Ascending aorta (tissue), 2 donors: ENCODE data around the gene SFXN1. TPM values are rescaled to one million over a fixed set of nuclear protein-coding genes. Genes with fewer than 3 reads are reported as not detected.
"Not testable (repeated sequence)": the region's sequence is repeated elsewhere in the genome, so short reads cannot be mapped to it uniquely, and the experiment has no call there.

Experiments used
- DNase-seq, 2 donors: peaks; one replicate each; pipeline ENCODE4 v3.0.0-alpha.2; 2019; ENCODE audit warnings: low spot score in 2 of 2
- H3K27ac ChIP-seq, 2 donors: fragments of 200-600 bp; sonication (generic); one replicate each; pipeline ENCODE4 v1.5.1; 2016 to 2017; ENCODE audit warnings: mild to moderate bottlenecking in 1 of 2
- H3K27me3 ChIP-seq: fragments of 200-600 bp; sonication (generic); one replicate; pipeline ENCODE4 v1.5.1; 2017
- H3K36me3 ChIP-seq, 2 donors: fragments of 200-600 bp; sonication (generic); one replicate each; pipeline ENCODE4 v1.5.1; 2016
- H3K4me1 ChIP-seq, 2 donors: fragments of 200-600 bp; sonication (generic); one replicate each; pipeline ENCODE4 v1.5.1; 2016 to 2017; ENCODE audit warnings: mild to moderate bottlenecking in 1 of 2
- H3K4me3 ChIP-seq, 2 donors: fragments of 200-600 bp; sonication (generic); one replicate each; pipeline ENCODE4 v1.5.1; 2016 to 2017; ENCODE audit warnings: mild to moderate bottlenecking in 1 of 2
- H3K9me3 ChIP-seq, 2 donors: fragments of 200-600 bp; sonication (generic); one replicate each; pipeline ENCODE4 v1.5.1; 2016
- intact Hi-C: fragments of 100-400 bp; cut with DNase I; formaldehyde crosslinking; loops from one replicate; pipeline ENCODE4 v1.15.1; 2023
- total RNA-seq: library from RNA; depleted of rRNA; stranded (reverse); fragments of >200 nt; gene quantifications from one replicate; pipeline ENCODE4 v1.1.0, GENCODE V29; 2016
- TF ChIP-seq, protein P1 (sequence below), 3 experiments: fragments of 200-600 bp in 2 of 3; fragments of 450-650 bp in 1 of 3; sonication (generic) in 2 of 3; IDR thresholded peaks; one replicate each; pipeline ENCODE4 v1.5.1; 2016 to 2019; ENCODE audit warnings: antibody characterized with exemption in 3 of 3, mild to moderate bottlenecking in 1 of 3, moderate library complexity in 1 of 3

Gene SFXN1
- total RNA-seq, 1 donor from 2014 or later, result 47.5 TPM

DNA sequence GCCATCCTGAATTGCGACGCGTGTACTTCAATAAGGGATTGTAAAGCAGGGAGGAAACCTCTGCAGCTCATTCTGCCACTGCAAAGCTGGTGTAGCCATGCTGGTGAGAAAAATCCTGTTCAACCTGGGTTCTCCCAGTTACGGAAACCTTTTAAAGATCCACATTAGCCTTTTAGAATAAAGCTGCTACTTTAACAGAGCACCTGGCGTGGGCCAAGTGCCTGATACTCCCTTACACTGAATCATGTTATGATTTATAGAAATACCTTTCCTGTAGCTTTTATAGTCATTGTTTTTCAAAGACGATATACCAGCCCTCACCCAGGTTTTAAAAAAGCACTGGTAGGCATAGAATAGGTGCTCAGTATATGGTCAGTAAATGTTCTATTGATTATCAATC is 48.3 kb downstream of the SFXN1 start:
- TF ChIP-seq, protein P1, sequence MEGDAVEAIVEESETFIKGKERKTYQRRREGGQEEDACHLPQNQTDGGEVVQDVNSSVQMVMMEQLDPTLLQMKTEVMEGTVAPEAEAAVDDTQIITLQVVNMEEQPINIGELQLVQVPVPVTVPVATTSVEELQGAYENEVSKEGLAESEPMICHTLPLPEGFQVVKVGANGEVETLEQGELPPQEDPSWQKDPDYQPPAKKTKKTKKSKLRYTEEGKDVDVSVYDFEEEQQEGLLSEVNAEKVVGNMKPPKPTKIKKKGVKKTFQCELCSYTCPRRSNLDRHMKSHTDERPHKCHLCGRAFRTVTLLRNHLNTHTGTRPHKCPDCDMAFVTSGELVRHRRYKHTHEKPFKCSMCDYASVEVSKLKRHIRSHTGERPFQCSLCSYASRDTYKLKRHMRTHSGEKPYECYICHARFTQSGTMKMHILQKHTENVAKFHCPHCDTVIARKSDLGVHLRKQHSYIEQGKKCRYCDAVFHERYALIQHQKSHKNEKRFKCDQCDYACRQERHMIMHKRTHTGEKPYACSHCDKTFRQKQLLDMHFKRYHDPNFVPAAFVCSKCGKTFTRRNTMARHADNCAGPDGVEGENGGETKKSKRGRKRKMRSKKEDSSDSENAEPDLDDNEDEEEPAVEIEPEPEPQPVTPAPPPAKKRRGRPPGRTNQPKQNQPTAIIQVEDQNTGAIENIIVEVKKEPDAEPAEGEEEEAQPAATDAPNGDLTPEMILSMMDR (IDR thresholded peaks at IDR 0.05), result no peak
- no peak for DNase-seq
- peaks cover 21 to 50% of the 10 kb centered on the region in 2 donors for H3K36me3 ChIP-seq

DNA sequence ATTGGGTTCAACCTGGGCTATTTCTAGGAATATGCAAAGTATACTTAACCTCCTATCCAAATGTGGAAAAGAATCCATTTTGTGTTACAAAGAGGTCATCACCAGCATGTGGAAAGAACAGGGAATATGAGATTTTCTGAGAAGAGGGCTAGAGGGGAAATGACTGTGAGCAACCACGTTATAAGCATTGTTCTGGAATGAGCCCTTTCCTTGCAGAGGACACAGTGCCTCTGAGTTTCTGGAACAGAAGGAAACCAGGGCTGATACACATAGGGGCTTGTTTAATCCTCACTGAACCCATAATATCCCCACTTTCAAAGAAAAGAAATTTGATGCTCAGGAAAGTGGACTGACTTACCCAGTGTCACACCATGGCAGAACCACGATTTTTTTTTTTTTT is 53.0 kb downstream of the SFXN1 start:
- DNase-seq, result no peak
- no peaks in the 10 kb centered on the region for H3K4me1 ChIP-seq
- H3K27me3 ChIP-seq, result no peaks in the 10 kb centered on the region
- H3K27ac ChIP-seq, result no peak overlapping the region
- TF ChIP-seq, protein P1 (IDR thresholded peaks at IDR 0.05), result no peak
- no peak overlapping the region for H3K4me3 ChIP-seq
- H3K9me3 ChIP-seq, result no peaks in the 10 kb centered on the region
- peaks cover 8 to 25% of the 10 kb centered on the region in 2 donors for H3K36me3 ChIP-seq
- intact Hi-C loops, result no loop called here

More for the DNA sequence above, 48.3 kb downstream of the SFXN1 start:
- intact Hi-C loops, result no loop called here
- no peaks in the 10 kb centered on the region for H3K4me1 ChIP-seq
- no peaks in the 10 kb centered on the region for H3K27me3 ChIP-seq
- no peak overlapping the region for H3K27ac ChIP-seq
- no peaks in the 10 kb centered on the region for H3K9me3 ChIP-seq
- no peak overlapping the region for H3K4me3 ChIP-seq

DNA sequence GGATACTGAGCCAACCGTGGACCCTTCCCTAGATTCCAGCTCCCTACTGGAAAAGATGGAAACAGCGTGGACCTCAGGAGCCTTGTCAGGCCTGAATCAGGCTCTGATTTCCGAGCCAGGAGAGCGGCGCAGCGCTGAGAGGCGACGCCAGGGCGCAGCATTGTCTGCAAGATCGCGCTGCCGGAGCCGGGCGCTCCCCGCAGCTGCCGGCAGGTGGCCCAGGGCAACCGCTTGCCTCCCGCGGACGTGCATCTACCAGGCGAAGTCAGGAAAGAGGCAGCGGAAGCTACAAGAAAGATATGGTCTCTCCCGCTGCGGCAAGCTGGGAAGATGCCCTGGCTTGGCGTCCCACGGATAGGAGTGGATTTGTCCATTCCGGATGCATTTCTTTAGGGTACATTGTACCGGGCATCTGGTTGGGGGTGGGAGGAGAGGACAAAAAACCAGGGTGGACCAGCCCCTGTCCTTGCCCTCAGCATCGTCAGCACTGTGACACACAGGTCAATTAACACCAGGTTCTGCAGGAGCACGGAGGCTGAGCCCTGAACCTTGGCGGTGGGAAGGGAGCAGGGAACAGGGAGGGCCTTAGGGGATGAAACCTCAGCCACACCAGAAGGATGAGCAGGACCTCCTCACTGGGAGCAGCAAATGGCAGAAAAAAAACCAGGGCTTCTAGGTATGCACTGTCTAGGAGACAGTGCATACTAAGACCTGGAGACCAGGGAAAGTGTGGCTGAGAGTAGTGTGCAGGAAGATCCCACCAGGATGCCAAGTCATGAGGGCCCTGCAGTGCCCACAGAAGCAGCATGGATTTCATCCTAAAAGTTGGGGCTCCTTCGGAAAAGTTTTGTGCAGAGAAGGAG is 55.9 kb downstream of the SFXN1 start:
- Histone ChIP-seq H3K36me3 (no peaks in the 10 kb centered on the region), H3K4me3 (no peak overlapping the region), H3K27ac (no peak overlapping the region), H3K4me1 (no peaks in the 10 kb centered on the region), H3K9me3 (no peaks in the 10 kb centered on the region), H3K27me3 (no peaks in the 10 kb centered on the region)
- intact Hi-C loops, result loop anchor here (2.0 kb wide), 1 partner anchor 184 kb away; no protein-coding TSS in a partner anchor
- TF ChIP-seq, protein P1 (IDR thresholded peaks at IDR 0.05), result peak; percentile 89 to 98 (median 97)
- DNase-seq, result peak; percentile 20 to 83

DNA sequence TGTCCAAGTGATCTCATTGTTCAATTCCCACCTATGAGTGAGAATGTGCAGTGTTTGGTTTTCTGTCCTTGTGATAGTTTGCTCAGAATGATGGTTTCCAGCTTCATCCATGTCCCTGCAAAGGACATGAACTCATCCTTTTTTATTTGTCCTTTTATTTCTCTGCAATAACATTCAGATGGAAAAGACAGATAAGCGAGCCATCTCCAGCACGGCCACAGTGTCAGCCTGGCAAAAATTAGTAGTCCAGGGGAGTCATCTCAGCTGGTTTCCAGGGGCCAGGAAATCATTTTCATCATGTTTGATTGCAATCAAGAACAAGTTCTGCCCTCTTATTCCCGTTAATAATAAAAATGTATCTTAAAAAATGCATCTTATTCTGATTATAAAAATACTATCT is 57.0 kb downstream of the SFXN1 start:
- not testable (repeated sequence) for H3K9me3 ChIP-seq, H3K4me3 ChIP-seq, H3K27me3 ChIP-seq, DNase-seq, H3K27ac ChIP-seq, H3K4me1 ChIP-seq, H3K36me3 ChIP-seq
- intact Hi-C loops, result loop anchor here (2.0 kb wide), 1 partner anchor 183 kb away; no protein-coding TSS in a partner anchor

DNA sequence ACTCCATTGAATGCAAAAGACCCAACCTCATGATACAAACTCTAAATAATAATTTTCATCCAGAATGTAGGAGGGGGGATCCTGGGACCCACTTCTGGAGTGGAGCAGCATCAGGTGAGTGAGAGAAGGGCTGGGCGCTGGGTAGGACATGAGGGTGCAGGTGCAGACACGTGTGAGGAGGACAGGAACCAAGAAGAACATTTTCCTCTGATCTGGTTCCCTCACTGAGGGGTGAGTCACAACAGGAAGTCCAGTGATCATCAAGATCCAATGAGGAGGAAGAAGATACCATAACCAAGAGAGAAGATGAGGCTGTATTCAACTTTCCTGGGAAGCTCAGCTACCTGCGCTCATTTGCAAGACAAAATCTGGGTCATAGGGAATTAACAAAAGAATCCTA is 57.4 kb downstream of the SFXN1 start:
- intact Hi-C loops, result loop anchor here (2.0 kb wide), 1 partner anchor 183 kb away; no protein-coding TSS in a partner anchor
- no peaks in the 10 kb centered on the region for H3K4me1 ChIP-seq
- TF ChIP-seq, protein P1 (IDR thresholded peaks at IDR 0.05), result no peak
- no peak overlapping the region for H3K4me3 ChIP-seq
- no peaks in the 10 kb centered on the region for H3K9me3 ChIP-seq
- H3K27me3 ChIP-seq, result no peaks in the 10 kb centered on the region
- H3K36me3 ChIP-seq, result no peaks in the 10 kb centered on the region
- H3K27ac ChIP-seq, result no peak overlapping the region
- DNase-seq, result no peak

DNA sequence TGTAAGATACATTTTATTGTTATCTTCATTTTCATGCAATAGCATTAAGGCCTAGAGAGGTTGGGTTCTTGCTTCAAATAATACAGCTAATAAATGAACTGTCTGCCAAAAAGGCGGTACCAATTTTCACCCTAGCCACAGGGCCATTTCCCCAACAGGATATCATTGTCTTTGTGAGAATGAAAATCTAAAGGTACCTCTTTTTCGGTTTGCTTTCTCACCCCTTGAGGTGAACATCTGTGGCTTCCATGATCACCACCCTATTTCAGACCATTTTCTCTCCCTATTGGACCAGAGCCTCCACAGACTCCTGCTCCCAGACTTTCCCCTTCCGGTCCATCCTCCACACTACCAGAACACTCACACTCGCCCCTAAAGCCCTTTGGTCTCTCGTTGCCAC is 60.2 kb downstream of the SFXN1 start:
- no peak overlapping the region for H3K27ac ChIP-seq
- no peaks in the 10 kb centered on the region for H3K9me3 ChIP-seq
- H3K36me3 ChIP-seq, result no peaks in the 10 kb centered on the region
- no peaks in the 10 kb centered on the region for H3K4me1 ChIP-seq
- intact Hi-C loops, result no loop called here
- H3K27me3 ChIP-seq, result no peaks in the 10 kb centered on the region
- no peak for DNase-seq
- no peak overlapping the region for H3K4me3 ChIP-seq
- TF ChIP-seq, protein P1 (IDR thresholded peaks at IDR 0.05), result no peak
